Measurements from ENCODE around the gene FAM43A. TPM values are rescaled to one million over a fixed set of nuclear protein-coding genes. Genes with fewer than 3 reads are reported as not detected.

Gene FAM43A
- total RNA-seq, result 1 to 10 TPM; 1.4 to 1.6 TPM

GRCh38 chr3:194685718-194686413 lies at the start of gene FAM43A:
FAM43A (plus strand) TSS chr3:194685883; CDS start chr3:194686827, 944 bp downstream.
- DNase-seq, result peak; percentile 74
- H3K36me3 Mint-ChIP-seq (ENCODE audit: low read depth), result no peaks in the 10 kb centered on the region
- peak within 1 kb of the TSS; percentile 74 for H3K4me3 Mint-ChIP-seq
- peaks cover 22% of the 10 kb centered on the region for H3K27me3 Mint-ChIP-seq (ENCODE audit: low read depth)
- CTCF ChIA-PET, result interaction anchor here (0.6 to 7.3 kb wide), 7 partner anchors 13 to 585 kb away, joined by 3 to 110 read pairs (median 3); partner anchors contain the start of genes LSG1 and XXYLT1
- peak within 1 kb of the TSS; percentile 21 for H3K27ac Mint-ChIP-seq
- no peaks in the 10 kb centered on the region for H3K9me3 Mint-ChIP-seq
- intact Hi-C loops (cut with micrococcal nuclease), result loop anchor here (1.0 to 5.0 kb wide), 2 partner anchors 14 to 206 kb away; partner anchors contain the start of gene LSG1
- peaks cover 51% of the 10 kb centered on the region for H3K4me1 Mint-ChIP-seq (ENCODE audit: low read depth)

DNA sequence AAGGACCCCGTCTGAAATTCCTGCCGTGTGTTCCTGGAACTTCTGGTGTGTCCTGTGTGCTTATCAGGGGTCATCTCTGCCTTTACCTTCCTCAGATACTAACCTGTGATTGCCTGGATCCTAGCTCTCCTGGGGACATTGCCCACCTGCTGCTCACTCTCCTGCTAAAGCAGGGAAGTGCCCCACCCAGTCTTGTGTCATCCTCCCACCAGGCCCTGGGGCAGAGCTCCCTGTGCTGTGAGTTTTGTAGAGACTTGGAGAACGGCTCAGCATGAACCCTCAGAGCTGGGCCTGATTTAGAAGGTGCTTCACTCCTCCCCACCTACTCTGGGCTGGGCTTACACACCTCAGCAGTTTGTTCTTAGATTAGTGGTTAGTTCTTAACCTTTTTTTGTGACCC lies 48.6 kb upstream of the FAM43A start:
- peaks cover 6% of the 10 kb centered on the region for H3K4me1 Mint-ChIP-seq (ENCODE audit: low read depth)
- CTCF ChIA-PET, result interaction anchor here (1.0 to 1.8 kb wide), 2 partner anchors 34 to 42 kb away, joined by 3 to 7 read pairs; no protein-coding TSS in a partner anchor
- peaks cover 10% of the 10 kb centered on the region for H3K36me3 Mint-ChIP-seq (ENCODE audit: low read depth)

DNA sequence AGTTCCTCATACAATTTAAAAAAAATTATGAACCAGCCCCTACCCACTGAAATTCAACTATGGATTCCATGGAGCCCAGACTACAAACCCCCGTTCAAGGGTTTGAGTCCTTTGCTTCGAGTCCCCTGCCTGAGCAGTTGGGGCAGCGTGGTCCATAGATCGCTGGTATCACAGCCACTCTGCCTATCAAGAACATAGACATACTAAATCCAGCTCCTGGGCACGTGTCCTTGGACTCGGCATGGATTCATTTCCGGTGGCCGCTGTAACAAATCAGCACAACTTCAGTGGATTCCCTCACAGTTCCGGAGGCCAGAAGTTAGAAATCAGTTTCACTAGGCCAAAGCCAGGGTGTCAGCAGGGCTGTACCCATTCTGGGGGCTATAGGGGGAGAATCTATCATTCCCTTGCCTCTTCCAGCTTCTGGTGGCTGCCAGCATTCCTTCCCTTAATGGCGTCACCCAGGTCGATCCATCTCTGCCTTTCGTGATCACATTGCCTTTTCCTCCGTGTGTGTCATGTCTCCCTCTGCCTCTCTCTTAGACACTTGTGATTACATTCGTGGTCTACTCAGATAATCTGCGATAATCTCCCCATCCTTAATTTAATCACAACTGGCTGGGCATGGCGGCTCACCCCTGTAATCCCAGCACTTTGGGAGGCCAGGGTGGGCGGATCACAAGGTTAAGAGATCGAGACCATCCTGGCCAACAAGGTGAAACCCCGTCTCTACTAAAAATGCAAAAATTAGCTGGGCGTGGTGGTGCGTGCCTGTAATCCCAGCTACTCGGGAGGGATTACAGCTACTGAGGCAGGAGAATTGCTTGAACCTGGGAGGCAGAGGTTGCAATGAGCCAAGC lies 47.9 kb upstream of the FAM43A start:
- CTCF ChIA-PET, result interaction anchor here (1.0 to 1.8 kb wide), 3 partner anchors 33 to 43 kb away, joined by 3 to 7 read pairs (median 3); partner anchors contain the start of gene LSG1
- Mint-ChIP-seq H3K27ac (no peak overlapping the region), H3K4me3 (no peak overlapping the region)

More for the DNA sequence above, 48.6 kb upstream of the FAM43A start:
- Mint-ChIP-seq H3K27ac (no peak overlapping the region), H3K9me3 (no peaks in the 10 kb centered on the region), H3K27me3 (ENCODE audit: low read depth) (no peaks in the 10 kb centered on the region), H3K4me3 (no peak overlapping the region)
- no peak for DNase-seq
- intact Hi-C loops (cut with micrococcal nuclease), result no loop called here

GRCh38 chr3:194638991-194639605 lies 46.6 kb upstream of the FAM43A start:
- CTCF ChIA-PET, result interaction anchor here (0.6 to 1.3 kb wide), 5 partner anchors 9 to 884 kb away, joined by 3 to 8 read pairs (median 3); partner anchors contain the start of gene LSG1
- Mint-ChIP-seq H3K4me3 (no peak overlapping the region), H3K27ac (no peak overlapping the region), H3K9me3 (no peaks in the 10 kb centered on the region), H3K27me3 (ENCODE audit: low read depth) (no peaks in the 10 kb centered on the region), H3K4me1 (ENCODE audit: low read depth) (peaks cover 2% of the 10 kb centered on the region), H3K36me3 (ENCODE audit: low read depth) (peaks cover 23% of the 10 kb centered on the region)
- intact Hi-C loops (cut with micrococcal nuclease), result no loop called here
- no peak for DNase-seq

More for the DNA sequence above, 47.9 kb upstream of the FAM43A start:
- Mint-ChIP-seq H3K27me3 (ENCODE audit: low read depth) (no peaks in the 10 kb centered on the region), H3K4me1 (ENCODE audit: low read depth) (peaks cover 6% of the 10 kb centered on the region), H3K9me3 (no peaks in the 10 kb centered on the region), H3K36me3 (ENCODE audit: low read depth) (peaks cover 14% of the 10 kb centered on the region)
- DNase-seq, result no peak
- intact Hi-C loops (cut with micrococcal nuclease), result no loop called here

DNA sequence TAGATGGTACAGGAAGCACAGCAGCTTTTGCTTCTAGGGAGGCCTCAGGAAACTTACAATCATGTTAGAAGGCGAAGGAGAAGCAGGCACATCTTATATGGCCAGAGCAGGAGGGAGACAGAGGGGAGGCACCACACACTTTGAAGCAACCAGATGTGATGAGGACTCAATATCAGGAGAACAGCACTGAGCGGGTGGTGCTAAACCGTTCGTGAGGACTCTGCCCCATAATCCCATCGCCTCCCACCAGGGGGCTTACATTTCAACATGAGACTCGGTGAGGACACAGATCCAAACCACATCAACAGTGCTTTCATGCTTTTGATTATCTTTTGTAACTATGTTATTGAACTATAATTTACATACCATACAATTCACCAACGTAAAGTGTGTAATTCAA lies 44.9 kb upstream of the FAM43A start:
- H3K4me3 Mint-ChIP-seq, result no peak overlapping the region
- intact Hi-C loops (cut with micrococcal nuclease), result no loop called here
- no peaks in the 10 kb centered on the region for H3K9me3 Mint-ChIP-seq
- peaks cover 2% of the 10 kb centered on the region for H3K4me1 Mint-ChIP-seq (ENCODE audit: low read depth)
- H3K27ac Mint-ChIP-seq, result no peak overlapping the region
- DNase-seq, result peak; percentile 30
- CTCF ChIA-PET, result interaction anchor here (1.3 kb wide), 1 partner anchor 30 kb away, joined by 5 read pairs; no protein-coding TSS in a partner anchor
- no peaks in the 10 kb centered on the region for H3K27me3 Mint-ChIP-seq (ENCODE audit: low read depth)
- peaks cover 36% of the 10 kb centered on the region for H3K36me3 Mint-ChIP-seq (ENCODE audit: low read depth)

- intact Hi-C loops (cut with micrococcal nuclease), result no loop called here
- CTCF ChIA-PET, result interaction anchor here (0.6 to 2.2 kb wide), 4 partner anchors 9 to 266 kb away, joined by 3 to 10 read pairs (median 6); partner anchors contain the start of gene TMEM44
- H3K9me3 Mint-ChIP-seq, result no peaks in the 10 kb centered on the region
- H3K4me3 Mint-ChIP-seq, result no peak overlapping the region
- H3K4me1 Mint-ChIP-seq (ENCODE audit: low read depth), result no peaks in the 10 kb centered on the region
- no peak for DNase-seq
- H3K27ac Mint-ChIP-seq, result no peak overlapping the region
- peaks cover 44% of the 10 kb centered on the region for H3K36me3 Mint-ChIP-seq (ENCODE audit: low read depth)
- no peaks in the 10 kb centered on the region for H3K27me3 Mint-ChIP-seq (ENCODE audit: low read depth)
Measured at GRCh38 chr3:194642769-194643168, 42.9 kb upstream of the FAM43A start.

GRCh38 chr3:194647747-194648146 lies 37.9 kb upstream of the FAM43A start:
- intact Hi-C loops (cut with micrococcal nuclease), result no loop called here
- CTCF ChIA-PET, result interaction anchor here (0.6 kb wide), 1 partner anchor 121 kb away, joined by 3 read pairs; no protein-coding TSS in a partner anchor
- Mint-ChIP-seq H3K4me3 (no peak overlapping the region), H3K27ac (no peak overlapping the region), H3K9me3 (no peaks in the 10 kb centered on the region), H3K27me3 (ENCODE audit: low read depth) (no peaks in the 10 kb centered on the region), H3K36me3 (ENCODE audit: low read depth) (peaks cover 54% of the 10 kb centered on the region), H3K4me1 (ENCODE audit: low read depth) (no peaks in the 10 kb centered on the region)
- no peak for DNase-seq

GRCh38 chr3:194654443-194654842 lies 31.2 kb upstream of the FAM43A start:
- CTCF ChIA-PET, result no interaction called here
- peaks cover 1% of the 10 kb centered on the region for H3K9me3 Mint-ChIP-seq
- H3K4me3 Mint-ChIP-seq, result no peak overlapping the region
- intact Hi-C loops (cut with micrococcal nuclease), result loop anchor here (1.0 kb wide), 1 partner anchor 18 kb away; the partner anchor contains the start of gene LSG1
- DNase-seq, result peak; percentile 15
- peak overlapping the region; percentile 80 for H3K27ac Mint-ChIP-seq
- H3K4me1 Mint-ChIP-seq (ENCODE audit: low read depth), result peaks cover 19% of the 10 kb centered on the region
- H3K27me3 Mint-ChIP-seq (ENCODE audit: low read depth), result no peaks in the 10 kb centered on the region
- H3K36me3 Mint-ChIP-seq (ENCODE audit: low read depth), result peaks cover 62% of the 10 kb centered on the region

- DNase-seq, result no peak
- H3K9me3 Mint-ChIP-seq, result peaks cover 1% of the 10 kb centered on the region
- H3K27ac Mint-ChIP-seq, result no peak overlapping the region
- intact Hi-C loops (cut with micrococcal nuclease), result no loop called here
- H3K4me3 Mint-ChIP-seq, result no peak overlapping the region
- H3K4me1 Mint-ChIP-seq (ENCODE audit: low read depth), result peaks cover 32% of the 10 kb centered on the region
- H3K36me3 Mint-ChIP-seq (ENCODE audit: low read depth), result peaks cover 44% of the 10 kb centered on the region
- no peaks in the 10 kb centered on the region for H3K27me3 Mint-ChIP-seq (ENCODE audit: low read depth)
- CTCF ChIA-PET, result interaction anchor here (0.7 to 2.0 kb wide), 2 partner anchors 14 to 299 kb away, joined by 3 to 9 read pairs; partner anchors contain the start of gene LSG1
Measured at GRCh38 chr3:194657439-194657838, 28.2 kb upstream of the FAM43A start.

DNA sequence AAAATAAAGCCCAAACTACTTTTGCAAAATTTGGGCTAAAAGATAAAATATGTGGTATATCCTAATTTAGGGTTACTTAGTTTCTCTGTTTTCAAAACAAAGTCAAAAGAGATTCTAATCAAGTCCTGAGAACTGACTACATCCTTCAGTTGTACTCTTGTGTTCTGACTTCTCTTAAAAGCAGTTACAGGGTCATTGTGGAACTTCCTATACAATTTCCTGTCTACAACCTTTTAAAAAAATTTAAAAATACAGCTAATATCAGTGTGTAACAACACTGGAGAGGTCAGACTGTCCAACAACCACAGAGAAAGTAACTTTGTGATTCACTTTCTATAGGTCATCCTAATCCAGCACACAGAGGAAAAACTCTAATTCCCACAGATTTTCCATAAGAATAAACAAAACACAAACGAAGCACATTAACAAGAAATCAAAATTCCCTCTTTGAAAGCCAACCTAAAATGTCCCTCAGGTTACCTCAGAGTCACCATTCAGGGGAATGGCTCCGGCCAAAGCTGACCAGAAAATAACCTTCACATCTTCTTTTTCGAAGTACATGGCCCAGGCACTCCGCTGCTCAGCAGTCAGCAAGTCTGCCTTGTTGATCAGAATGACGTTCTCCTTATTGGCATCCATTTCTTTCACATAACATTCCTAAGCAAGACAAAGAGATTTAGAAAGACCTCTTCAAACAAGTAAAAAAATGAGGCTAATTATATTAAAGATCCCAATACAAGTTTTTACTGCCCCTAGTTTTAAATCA lies 27.0 kb upstream of the FAM43A start:
- intact Hi-C loops (cut with micrococcal nuclease), result no loop called here
- H3K27ac Mint-ChIP-seq, result peak overlapping the region; percentile 50
- no peaks in the 10 kb centered on the region for H3K27me3 Mint-ChIP-seq (ENCODE audit: low read depth)
- peaks cover 1% of the 10 kb centered on the region for H3K9me3 Mint-ChIP-seq
- H3K4me3 Mint-ChIP-seq, result no peak overlapping the region
- CTCF ChIA-PET, result interaction anchor here (0.9 to 2.0 kb wide), 2 partner anchors 13 kb away, joined by 4 to 9 read pairs; partner anchors contain the start of gene LSG1
- H3K4me1 Mint-ChIP-seq (ENCODE audit: low read depth), result peaks cover 30% of the 10 kb centered on the region
- no peak for DNase-seq
- peaks cover 42% of the 10 kb centered on the region for H3K36me3 Mint-ChIP-seq (ENCODE audit: low read depth)

DNA sequence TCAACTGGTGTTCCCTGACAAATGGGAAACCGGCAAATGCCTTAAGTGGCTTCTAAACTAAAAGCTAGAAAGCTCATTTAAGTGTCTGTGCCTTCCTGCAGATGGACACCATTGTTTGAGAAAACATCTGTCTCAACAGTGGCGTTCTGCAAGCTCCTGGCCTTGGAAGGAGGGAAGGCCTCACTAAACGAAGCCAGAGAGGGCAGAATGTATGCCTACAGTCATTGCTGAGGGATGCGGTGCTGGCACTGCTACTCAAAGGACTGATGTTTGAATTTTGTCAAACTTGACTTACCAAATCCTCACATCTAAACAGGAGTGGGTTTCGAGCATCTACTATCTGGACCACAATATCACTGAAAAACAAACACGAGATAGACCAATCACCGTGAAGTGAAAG lies 25.9 kb upstream of the FAM43A start:
- H3K27me3 Mint-ChIP-seq (ENCODE audit: low read depth), result no peaks in the 10 kb centered on the region
- H3K4me3 Mint-ChIP-seq, result no peak overlapping the region
- peaks cover 35% of the 10 kb centered on the region for H3K36me3 Mint-ChIP-seq (ENCODE audit: low read depth)
- H3K27ac Mint-ChIP-seq, result no peak overlapping the region
- intact Hi-C loops (cut with micrococcal nuclease), result no loop called here
- peaks cover 1% of the 10 kb centered on the region for H3K9me3 Mint-ChIP-seq
- CTCF ChIA-PET, result interaction anchor here (0.9 to 1.1 kb wide), 3 partner anchors 12 to 23 kb away, joined by 3 to 4 read pairs (median 3); partner anchors contain the start of gene LSG1
- peaks cover 22% of the 10 kb centered on the region for H3K4me1 Mint-ChIP-seq (ENCODE audit: low read depth)
- DNase-seq, result no peak
